ENCODE results near the gene MRTFA. TPM values are rescaled to one million over a fixed set of nuclear protein-coding genes. Genes with fewer than 3 reads are reported as not detected.
"Not testable (repeated sequence)": the region's sequence is repeated elsewhere in the genome, so short reads cannot be mapped to it uniquely, and the experiment has no call there.

The MRTFA gene
- total RNA-seq, 2 donors from 2014 or later: 71.0 to 104 TPM

- no peaks in the 10 kb centered on the region for H3K27me3 ChIP-seq (replicated peaks; ENCODE audit: insufficient read depth)
- intact Hi-C loops (cut with DNase I): no loop called here
- no peak for DNase-seq (ENCODE audit: low spot score)
- no peaks in the 10 kb centered on the region for H3K9me3 ChIP-seq
- WGBS: 85% methylated on average over 3 of the region's 3 CpGs
- H3K4me1 ChIP-seq (replicated peaks): no peaks in the 10 kb centered on the region
- H3K36me3 ChIP-seq: no peaks in the 10 kb centered on the region
- TF ChIP-seq POLR2A (IDR thresholded peaks at IDR 0.05) (no peak), POLR2AphosphoS5 (IDR thresholded peaks at IDR 0.05) (no peak), CTCF (IDR thresholded peaks at IDR 0.05) (no peak)
- no peak overlapping the region for H3K27ac ChIP-seq
- H3K4me3 ChIP-seq: no peak overlapping the region
Measured at GRCh38 chr22:40676644-40677043, 40.1 kb upstream of the MRTFA start.

GRCh38 chr22:40676166-40676565, 39.6 kb upstream of the MRTFA start:
- intact Hi-C loops (cut with DNase I); H3K27ac ChIP-seq; DNase-seq (ENCODE audit: low spot score); H3K4me1 ChIP-seq (replicated peaks); H3K27me3 ChIP-seq (replicated peaks; ENCODE audit: insufficient read depth); H3K36me3 ChIP-seq; H3K4me3 ChIP-seq; H3K9me3 ChIP-seq: not testable (repeated sequence)
- 93% methylated on average over 4 of the region's 4 CpGs for WGBS

GRCh38 chr22:40674274-40674673, 37.8 kb upstream of the MRTFA start:
- DNase-seq (ENCODE audit: low spot score): no peak
- Histone ChIP-seq H3K27me3 (replicated peaks; ENCODE audit: insufficient read depth) (no peaks in the 10 kb centered on the region), H3K4me1 (replicated peaks) (no peaks in the 10 kb centered on the region), H3K27ac (no peak overlapping the region), H3K36me3 (no peaks in the 10 kb centered on the region), H3K4me3 (no peak overlapping the region), H3K9me3 (no peaks in the 10 kb centered on the region)
- intact Hi-C loops (cut with DNase I): no loop called here
- WGBS: 62% methylated on average over 4 of the region's 4 CpGs
- no peak for TF ChIP-seq CTCF (IDR thresholded peaks at IDR 0.05)
- no peak for TF ChIP-seq POLR2AphosphoS5 (IDR thresholded peaks at IDR 0.05)
- no peak for TF ChIP-seq POLR2A (IDR thresholded peaks at IDR 0.05)

GRCh38 chr22:40673017-40673416, 36.5 kb upstream of the MRTFA start:
- intact Hi-C loops (cut with DNase I): no loop called here
- TF ChIP-seq CTCF (IDR thresholded peaks at IDR 0.05) (no peak), POLR2AphosphoS5 (IDR thresholded peaks at IDR 0.05) (no peak), POLR2A (IDR thresholded peaks at IDR 0.05) (no peak)

GRCh38 chr22:40671796-40672360, 35.4 kb upstream of the MRTFA start:
- DNase-seq (ENCODE audit: low spot score): no peak
- no peaks in the 10 kb centered on the region for H3K4me1 ChIP-seq (replicated peaks)
- no peaks in the 10 kb centered on the region for H3K36me3 ChIP-seq
- no peak for TF ChIP-seq POLR2A (IDR thresholded peaks at IDR 0.05)
- H3K27ac ChIP-seq: no peak overlapping the region
- H3K9me3 ChIP-seq: no peaks in the 10 kb centered on the region
- H3K27me3 ChIP-seq (replicated peaks; ENCODE audit: insufficient read depth): no peaks in the 10 kb centered on the region
- WGBS: 97% methylated on average over 7 of the region's 7 CpGs
- intact Hi-C loops (cut with DNase I): no loop called here
- no peak overlapping the region for H3K4me3 ChIP-seq

More at GRCh38 chr22:40673017-40673416, 36.5 kb upstream of the MRTFA start:
- 88% methylated on average over 4 of the region's 4 CpGs for WGBS
- Histone ChIP-seq H3K9me3 (no peaks in the 10 kb centered on the region), H3K27ac (no peak overlapping the region), H3K4me3 (no peak overlapping the region), H3K27me3 (replicated peaks; ENCODE audit: insufficient read depth) (no peaks in the 10 kb centered on the region), H3K36me3 (no peaks in the 10 kb centered on the region), H3K4me1 (replicated peaks) (no peaks in the 10 kb centered on the region)
- no peak for DNase-seq (ENCODE audit: low spot score)

- Histone ChIP-seq H3K36me3 (no peaks in the 10 kb centered on the region), H3K4me1 (replicated peaks) (no peaks in the 10 kb centered on the region), H3K27ac (no peak overlapping the region), H3K9me3 (no peaks in the 10 kb centered on the region), H3K4me3 (no peak overlapping the region), H3K27me3 (replicated peaks; ENCODE audit: insufficient read depth) (no peaks in the 10 kb centered on the region)
- DNase-seq (ENCODE audit: low spot score): no peak
- intact Hi-C loops (cut with DNase I): no loop called here
- 97% methylated on average over 13 of the region's 13 CpGs for WGBS
- TF ChIP-seq POLR2AphosphoS5 (IDR thresholded peaks at IDR 0.05): no peak
- no peak for TF ChIP-seq POLR2A (IDR thresholded peaks at IDR 0.05)
- no peak for TF ChIP-seq CTCF (IDR thresholded peaks at IDR 0.05)
Measured at GRCh38 chr22:40671369-40671768, 34.9 kb upstream of the MRTFA start.

Data from prostate gland (tissue), 2 donors.